Kidney glomerular epithelial cell (primary cell): ENCODE data around the gene KIFBP.

Experiments
- DNase-seq: peaks from one replicate; lab custom pipeline; 2025; lab: John Stamatoyannopoulos, UW

KIFBP gene

DNA sequence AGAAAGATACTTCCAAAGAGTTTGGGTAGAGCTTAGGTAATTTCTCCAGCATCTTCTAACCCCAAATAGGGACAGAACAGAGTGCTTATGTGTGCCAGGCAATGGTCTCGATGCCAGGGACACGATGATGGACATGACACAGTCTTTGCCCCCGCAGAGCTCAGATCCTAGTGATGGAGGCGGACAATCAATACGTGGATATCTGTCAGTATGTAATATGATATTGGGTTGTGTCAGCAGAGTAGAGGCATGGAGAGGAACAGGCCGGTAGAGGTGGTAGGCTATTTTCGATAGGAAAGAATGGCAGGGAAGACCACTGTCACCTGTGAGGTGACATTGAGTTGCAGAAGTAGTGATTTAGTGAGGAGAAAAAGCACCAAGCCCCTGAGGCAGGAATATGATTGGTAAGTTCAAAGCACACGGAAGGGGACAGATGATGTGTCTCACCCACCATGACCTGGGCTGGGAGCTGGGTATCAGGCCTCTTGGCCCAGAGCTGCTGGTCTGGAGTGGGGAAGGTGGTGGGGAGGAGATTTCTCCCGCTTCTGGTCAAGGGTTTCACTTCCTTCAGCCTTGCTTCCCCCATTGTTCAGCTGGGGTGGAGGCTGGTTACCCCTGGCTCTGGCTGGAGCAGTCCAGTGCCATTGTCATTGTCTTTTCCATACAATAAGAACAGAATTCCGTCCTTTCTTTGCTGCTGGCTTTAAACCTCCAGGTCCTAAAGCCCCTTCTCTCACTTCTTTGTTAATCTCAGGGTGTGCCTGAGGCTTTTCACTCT is 63.3 kb downstream of the KIFBP start:
- DNase-seq, result no peak

DNA sequence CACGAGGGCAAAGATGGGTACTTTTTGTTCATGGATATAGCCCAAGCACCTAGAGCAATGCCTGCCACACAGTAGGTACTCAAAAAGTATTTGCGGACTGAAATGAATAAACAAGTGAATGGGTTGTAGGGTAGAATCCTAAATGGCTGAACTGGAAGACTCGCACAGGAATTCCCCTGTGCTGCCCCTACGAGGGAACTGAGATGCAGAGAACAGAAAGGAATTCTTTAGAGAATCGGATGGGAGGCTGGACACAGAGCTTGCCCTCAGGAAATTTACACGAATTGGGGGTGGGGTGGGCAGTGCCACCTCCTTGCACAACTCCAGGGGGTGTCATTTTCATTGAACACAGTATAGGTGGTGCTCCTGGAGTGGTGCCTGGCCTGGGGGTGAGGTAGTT is 64.1 kb downstream of the KIFBP start:
- DNase-seq, result no peak

DNA sequence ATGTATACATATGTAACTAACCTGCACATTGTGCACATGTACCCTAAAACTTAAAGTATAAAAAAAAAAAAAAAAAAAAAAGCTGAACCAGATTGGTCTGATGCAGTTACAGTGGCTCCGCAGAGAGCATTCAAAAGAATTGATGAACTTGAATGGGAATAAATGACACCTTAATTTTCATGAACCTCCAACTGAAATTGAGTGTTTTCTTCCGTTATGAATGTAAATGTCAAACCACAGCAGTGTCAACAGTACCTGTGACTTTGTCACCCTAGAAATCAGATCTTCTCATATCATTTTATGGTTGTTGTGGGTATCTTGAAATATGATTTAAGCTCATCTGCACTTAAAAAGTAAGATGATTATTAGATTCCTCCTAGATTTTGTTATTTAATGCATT is 66.6 kb downstream of the KIFBP start:
- no peak for DNase-seq

DNA sequence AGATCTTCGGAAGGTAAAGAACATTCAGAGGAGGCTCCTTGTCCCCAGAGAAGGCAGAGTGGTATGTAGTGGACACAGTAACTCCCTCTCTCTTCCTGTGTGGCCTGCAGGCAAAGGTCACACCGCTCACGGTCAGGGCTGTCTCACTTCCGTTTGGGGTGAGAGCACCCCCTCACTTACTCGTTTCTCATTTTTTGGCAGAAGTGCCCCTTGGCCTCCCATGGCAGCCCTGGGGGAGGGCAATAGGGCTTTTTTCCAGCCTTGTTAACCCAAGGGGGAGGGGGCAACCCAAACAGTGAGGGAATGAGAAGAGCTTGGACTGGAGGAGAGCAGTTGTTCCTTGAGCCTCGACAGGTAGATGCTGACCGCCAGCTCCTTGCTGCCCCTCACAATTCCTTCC is 67.5 kb downstream of the KIFBP start:
- no peak for DNase-seq

DNA sequence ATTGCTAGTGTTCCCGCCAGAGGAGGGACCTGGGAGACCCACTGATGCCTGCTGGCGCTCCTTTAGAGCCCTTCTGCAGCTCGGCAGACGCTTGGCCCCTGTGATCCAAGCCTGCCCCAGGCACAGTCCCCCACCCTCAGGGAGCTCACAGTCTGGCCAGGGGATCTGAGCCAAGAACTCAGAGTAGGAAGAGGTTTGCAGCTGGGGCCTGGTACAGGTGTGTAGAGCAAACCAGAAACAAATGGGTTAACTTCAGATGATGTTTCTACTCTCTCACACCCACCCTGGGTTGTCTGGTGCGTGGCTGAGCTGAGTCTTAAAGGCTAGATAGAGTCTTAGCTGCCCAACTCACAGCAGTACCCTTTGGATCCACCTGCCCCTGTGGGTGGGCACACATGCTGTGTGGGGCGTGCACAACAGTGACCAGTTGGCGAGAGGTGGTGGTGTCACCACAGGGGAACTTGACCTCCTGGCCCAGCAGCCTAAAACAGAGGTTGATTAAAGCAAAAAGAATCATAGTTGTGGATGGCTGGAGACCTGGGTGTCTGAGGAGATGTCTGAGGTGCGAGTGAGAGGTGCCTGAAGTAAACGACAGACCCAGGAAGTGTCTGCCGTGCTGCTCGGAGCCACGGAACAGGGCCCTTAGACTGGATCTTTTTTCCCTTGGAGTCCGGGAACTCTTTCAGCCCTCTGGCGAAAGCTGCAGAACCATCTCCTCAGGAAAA is 68.1 kb downstream of the KIFBP start:
- DNase-seq, result no peak

DNA sequence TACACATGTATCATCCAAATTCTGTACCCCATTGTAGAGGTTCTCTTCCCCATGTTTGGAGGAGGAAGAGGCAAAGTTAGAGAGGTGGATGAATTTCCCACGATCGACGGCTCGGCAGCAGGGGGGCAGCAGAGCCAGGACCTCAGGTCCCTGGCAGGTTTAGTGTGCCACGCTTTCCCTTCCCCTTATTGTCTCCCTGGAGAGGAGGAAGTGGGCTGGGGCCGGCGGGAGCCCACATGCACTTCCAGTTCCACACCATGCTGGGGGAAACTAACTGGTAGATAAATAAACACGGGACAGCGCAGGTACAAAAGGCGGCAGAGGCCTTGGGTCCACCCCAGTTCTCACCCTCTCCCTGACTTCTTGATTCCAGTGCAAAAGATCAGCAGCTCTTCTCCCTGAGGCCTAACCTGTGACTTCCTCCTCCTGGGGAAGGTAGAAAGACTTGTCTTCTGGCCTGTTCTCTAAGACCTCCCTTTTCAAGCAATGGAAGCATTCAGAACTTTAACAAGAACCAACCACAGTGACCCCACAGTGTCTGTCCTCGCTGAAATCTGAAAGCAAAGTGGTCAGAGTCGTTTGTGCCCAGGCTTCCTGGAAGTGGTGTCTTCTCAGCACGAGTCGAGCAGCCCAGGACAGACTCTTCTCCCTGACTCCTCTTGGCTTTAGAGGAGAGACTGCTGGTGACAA is 68.8 kb downstream of the KIFBP start:
- no peak for DNase-seq

DNA sequence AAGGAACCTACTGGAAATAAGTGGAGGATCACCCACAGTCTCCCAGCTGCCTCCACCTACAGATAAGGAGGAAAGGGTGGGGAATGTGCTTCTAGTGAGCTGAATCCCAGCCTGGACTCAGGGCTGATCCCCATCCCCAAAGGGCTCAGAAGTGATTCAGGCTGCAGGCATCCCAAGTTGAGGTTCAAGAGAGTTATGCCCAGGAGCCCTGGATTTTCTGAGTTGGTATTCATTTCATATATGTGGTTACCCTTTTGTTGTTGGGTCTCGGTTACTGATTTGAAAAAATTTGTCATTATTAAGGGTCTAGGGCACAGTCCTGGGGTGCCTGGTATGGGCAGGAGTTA is 69.3 kb downstream of the KIFBP start:
- DNase-seq, result peak; percentile 45

DNA sequence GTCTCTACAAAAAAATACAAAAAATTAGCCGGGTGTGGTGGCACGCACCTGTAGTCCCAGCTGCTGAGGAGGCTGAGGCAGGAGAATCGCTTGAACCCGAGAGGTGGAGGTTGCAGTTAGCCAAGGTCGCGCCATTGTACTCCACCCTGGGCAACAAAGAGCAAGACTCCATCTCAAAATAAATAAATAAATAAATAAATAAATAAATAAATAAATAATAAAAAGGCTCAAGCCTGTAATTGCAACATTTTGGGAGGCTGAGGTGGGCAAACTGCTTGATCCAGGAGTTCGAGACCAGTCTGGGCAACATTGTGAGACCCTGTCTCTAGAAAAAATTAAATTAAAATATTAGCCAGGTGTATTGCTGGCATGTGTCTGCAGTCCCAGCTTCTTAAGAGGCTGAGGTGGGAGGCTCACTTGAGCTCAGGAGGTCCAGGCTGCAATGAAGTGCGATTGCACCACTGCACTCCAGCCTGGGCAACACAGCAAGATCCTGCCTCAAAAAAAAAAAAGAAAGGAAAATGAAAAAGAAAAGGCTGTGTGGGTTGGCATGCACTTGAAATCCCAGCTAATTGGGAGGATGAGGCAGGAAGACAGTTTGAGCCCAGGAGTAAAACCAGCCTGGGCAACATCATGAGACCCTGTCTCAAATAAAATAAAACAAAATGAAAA is 71.7 kb downstream of the KIFBP start:
- DNase-seq, result no peak

DNA sequence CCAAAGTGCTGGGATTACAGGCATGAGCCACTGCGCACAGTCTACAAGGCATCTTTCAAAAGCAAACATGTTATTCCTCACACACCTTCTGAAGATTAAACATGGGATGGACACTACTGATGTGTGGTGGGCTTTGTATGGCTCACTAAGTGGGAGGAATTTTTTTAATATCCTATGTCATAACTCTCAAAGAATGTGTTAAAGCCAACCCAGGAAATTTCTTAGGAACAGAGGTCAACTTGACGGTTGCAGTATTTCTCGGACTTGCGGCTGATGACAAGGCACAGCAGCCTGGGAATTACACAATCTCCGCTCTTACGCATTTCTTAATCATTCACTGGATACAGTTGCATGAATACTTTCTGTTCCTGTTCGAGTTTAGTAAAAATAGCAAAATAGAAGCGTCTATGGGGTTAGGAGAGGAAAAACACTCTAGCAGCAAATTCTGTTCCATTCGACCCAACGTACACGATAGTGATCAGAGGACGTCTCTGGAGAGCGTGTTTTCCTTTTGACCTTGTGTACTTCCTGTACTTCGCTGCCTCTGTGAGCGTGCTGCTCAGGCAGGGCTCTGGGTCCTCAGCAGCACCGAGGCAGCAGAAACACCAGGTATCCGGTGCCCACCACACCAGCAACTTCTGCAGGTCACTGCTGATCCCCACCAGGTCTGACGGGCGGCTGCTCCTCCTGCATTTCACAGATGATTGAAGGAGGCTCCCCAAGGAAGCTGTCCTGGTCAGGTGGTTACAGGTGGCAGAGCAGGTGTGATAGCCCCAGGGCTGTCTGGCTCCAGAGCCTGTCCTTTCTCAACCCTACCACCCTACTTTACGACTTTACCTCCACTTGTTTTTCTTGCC is 72.9 kb downstream of the KIFBP start:
- DNase-seq, result peak; percentile 99

DNA sequence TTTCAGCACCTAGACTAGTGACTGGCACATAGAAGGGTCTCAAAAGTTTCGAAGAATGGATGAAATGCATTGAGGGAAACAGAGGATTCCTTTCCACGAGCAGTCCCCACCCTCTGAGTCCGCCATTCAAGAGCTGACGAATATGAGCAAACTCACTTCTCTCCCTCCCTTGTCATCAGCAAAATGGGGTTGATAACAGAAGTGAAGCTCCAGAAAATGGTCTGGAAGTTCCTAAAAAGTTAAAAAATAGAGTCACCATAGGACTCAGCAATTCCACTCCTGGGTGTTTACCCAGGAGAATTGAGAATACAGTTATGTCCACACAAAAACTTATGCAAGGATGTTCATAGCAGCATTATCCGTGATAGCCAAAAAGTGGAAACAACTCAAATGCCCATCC is 74.3 kb downstream of the KIFBP start:
- no peak for DNase-seq

DNA sequence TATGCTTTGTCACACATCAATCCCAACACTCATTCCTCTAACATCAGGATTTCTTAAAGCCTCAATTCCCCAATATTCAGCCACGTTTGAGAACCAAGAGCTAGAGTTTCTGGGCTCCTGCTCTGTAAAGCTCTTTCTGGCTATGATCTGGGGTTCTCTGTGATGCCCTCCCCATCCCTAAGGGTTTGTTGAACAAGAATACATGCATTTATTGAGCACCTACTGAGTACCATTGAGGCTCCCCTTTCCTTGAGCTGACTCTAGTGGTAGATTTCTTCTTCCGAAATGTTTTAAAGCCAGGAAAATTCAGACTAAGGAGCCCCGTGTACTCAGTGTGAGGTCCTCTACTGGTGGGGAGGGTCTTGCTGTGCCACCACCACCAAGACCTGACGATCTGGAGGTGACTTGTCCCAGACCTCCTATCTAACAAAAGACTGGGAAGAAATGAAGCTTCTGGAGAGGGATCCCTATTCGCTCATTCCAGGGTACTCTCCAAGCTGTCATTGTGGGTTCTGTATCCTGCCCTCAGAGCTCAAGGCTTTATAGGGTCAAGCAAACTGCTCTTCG is 76.2 kb downstream of the KIFBP start:
- DNase-seq, result no peak

DNA sequence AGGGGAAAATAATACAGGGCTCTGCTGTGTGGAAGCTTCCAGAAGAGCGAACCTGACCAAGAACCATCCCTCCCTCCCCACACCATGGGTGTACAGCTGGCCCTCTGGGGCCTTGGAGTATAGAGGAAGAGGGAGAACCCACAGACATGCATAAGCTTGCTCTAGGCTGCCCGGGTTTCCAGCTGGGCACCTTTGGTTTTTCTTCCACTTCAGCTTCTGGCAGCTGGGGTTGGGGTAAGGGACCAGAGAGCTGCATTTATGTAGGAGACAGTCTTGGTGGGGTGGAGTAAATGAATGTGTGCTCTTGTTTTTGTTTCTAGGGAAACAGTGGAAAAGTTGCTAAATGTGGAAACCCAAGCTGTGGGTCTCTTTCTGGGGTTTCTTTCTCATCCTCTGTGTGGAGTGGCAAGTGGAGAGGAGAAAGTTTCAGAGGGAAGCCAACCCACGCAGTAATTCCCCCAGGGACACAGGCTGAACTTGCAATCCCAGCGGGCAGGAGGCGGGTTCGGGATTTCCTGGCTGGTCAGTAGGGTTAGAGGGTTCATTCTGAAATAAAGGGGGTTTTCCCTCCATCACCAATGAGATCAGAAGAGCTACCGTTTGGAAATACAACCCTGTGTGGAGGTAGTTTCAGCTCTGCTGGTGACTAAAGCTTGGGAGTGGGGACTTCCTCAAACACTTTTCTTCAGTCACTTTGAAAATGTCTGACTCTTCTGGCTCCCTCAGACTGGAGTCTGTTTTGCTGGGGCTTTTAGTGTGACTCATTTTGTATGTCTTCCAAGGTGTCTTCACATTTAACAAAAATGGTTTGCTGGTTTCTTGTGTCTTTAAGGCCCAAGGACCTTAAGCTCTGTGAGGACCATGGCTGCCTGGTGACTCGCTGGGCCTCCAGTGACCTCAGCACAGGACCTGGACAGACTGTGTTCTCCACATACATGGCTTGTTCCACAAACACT is 77.1 kb downstream of the KIFBP start:
- peak; percentile 40 for DNase-seq
